Cardiac septum (tissue), 1 donor: ENCODE data around the gene SAMD3. TPM values are rescaled to one million over a fixed set of nuclear protein-coding genes. Genes with fewer than 3 reads are reported as not detected.
"Not testable (repeated sequence)": the region's sequence is repeated elsewhere in the genome, so short reads cannot be mapped to it uniquely, and the experiment has no call there.

Source experiments
- DNase-seq: peaks from one replicate; pipeline ENCODE4 v3.0.0-alpha.2; 2020; ENCODE audit warnings: low spot score
- intact Hi-C: fragments of 100-400 bp; cut with DNase I; formaldehyde crosslinking; loops from one replicate; pipeline ENCODE4 v1.14.0; 2022
- total RNA-seq: library from RNA; stranded (reverse); fragmentation: NEBNext Ultra II Directional; extraction: Animal tissue kit (Norgen Biotek cat#: 25700); gene quantifications from one replicate; pipeline ENCODE4 v1.2.1, GENCODE V29; 2021
- donor health status: DM: no; HTN: no; CAD: no.

Gene SAMD3
- total RNA-seq, 1 donor from 2014 or later: 0.22 TPM

DNA sequence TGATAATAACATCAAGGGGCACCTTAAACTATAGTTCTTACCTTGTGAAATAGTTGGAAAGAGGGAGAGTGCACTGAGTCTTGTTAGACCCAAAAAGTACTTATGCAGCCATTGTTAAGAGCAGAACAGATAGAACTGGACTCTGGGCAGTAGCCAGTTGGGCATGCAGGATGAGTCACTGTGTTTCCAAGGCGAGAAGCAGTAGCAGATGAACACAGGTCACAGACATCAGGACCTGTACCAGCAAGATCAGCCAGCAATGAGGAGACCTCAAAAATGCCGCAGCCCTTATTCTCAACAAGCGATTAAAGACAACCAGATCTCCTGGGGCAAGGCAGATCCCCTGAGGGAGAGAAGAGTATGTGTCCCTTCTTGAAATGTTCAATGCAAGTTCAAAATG is 79.0 kb downstream of the SAMD3 start:
- DNase-seq: no peak
- intact Hi-C loops: no loop called here

DNA sequence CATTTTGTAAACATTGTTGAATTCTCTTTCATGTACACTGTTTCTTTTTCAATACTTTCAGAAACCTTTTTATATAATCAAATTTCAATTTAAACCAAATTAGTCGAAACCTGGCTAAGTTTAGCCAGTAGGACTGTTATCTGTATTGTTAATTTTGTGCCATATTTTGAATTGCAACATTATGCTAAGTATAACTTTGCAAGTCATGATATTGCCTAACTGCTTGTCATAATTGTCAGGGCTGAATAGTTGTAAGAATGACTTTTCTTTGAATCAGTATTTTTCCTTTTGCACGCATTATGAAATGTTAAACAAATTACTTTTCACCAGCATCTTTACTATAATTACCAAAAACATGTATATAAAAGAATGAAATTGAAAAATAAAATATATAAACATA is 82.7 kb downstream of the SAMD3 start:
- DNase-seq: no peak
- intact Hi-C loops: no loop called here

DNA sequence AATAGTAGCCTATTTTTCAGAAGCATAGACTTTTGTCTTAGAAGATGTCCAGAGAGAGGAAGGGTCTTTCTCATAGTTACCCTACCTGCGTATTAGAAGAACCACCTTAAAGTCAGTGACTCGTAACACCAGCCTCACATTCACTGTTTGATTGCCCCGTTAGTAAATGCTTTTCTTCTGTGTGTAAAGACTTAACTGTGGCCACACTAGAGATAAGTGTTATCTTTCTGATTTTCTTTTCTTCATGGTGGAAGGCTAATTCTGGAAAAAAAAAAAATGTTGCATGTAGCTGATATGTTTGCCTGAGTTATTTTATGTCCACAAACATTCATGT is 83.9 kb downstream of the SAMD3 start:
- intact Hi-C loops: no loop called here
- DNase-seq: no peak

DNA sequence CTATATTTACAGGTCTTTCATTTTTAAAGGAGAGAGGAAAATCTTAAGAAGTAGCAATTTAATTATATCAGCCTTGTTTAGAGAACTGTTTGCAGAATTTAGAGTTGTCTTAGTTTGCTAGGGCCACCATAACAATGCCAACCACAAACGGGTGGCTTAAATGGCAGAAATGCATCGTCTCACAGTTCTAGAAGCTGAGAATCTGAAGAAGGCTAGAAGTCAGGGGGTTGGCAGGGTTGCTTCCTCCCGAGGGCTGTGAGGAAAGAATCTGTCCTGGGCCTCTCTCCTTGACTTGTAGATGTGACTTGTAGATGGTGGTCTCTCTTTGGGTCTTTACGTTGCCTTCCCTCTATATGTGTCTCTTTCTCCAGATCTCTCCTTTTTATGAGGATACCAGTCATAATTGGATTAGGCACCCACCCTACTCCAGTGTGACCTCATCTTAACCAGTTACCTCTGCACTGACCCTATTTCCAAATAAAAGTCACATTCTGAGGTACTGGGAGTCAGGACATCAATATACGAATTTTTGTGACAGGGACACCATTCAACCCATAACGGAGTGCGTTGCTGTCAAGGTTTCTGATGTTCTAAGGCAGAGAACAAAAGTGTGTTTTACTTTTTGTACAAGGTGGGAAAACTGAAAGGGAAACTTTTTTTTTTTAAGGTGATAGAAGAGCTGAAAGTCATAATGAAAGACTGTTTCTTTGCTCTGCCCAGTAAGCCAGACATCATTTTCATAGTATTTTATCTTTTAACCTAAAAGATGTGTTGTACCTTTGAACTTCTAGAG is 84.4 kb downstream of the SAMD3 start:
- intact Hi-C loops: no loop called here
- DNase-seq: no peak

DNA sequence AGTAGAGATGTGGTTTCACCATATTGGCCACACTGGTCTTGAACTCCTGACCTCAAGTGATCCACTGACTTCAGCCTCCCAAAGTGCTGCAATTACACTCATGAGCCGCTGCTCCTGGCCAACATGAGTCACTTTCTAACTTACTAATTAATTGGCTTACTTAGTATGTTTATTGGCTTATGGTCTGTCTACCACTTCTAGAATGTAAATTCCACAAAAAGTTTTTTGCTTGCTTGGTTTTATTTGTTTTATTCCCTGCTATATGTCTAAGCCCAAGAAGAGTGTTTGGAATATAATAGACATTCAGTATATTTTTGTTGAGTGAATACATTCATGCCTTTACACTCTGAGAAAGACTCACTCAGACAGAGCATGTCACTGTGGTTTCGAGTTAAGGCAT is 86.0 kb downstream of the SAMD3 start:
- no peak for DNase-seq
- intact Hi-C loops: no loop called here

DNA sequence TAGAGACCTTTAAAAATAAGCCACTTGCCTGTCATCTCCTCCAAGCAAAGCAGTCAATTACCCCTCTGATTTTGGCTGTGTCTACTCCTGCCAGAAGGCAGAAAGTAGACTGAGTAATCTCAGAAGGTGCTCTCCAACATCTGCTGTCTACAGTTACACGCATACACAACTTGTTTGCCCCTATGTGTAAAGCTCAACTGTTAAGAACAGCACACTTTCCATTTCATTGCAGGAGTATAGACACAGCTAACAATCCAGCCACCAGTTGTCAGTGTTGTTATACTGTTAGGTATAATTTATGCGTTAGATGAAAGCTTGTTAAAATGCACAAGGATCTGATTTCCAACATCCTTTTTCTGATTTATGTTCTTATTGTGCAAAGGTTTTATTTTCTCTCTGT is 88.2 kb downstream of the SAMD3 start:
- intact Hi-C loops: no loop called here
- no peak for DNase-seq

DNA sequence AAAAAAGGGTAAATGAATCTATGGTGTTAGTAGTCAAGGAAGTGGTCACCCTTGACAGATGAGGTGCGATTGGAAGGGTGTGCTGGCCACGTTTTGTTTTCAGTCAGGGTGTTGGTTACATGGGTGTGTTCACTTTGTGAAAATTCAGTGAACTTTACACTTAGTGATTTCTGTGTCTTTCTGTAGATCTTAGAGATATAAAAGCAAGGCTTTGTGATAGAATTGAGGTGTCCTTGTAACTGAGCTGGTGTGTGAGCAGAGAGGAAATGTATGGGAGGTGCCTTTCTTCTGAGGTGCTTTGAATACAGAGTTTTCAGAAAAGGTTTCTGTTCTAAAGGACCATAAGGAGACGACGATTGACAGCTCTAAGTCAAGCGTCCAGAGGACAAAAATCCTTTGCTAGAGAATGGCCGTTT is 90.5 kb downstream of the SAMD3 start:
- DNase-seq: no peak

DNA sequence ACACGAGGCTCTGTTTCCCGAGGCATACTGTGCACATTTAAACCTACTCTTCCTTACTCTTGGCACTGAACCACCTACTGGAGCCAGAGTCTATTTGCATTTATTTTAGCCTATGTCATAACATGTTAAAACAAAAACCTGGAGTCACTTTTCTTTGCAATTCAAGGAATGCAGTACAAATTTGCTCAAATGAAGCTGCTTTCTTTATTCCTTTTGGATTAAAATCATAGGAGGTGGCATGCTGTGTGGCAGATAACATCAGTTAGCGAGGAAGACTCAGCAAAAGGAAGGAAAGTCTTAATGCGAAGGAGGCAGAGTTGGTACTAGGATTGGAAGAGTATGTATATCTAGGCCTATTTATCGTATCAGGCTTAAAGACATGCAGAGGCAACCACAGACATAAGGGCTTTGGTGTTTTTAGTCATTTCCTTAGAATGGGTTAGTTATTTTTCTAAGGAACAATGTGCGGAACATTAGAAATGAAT is 92.9 kb downstream of the SAMD3 start:
- DNase-seq: no peak
- intact Hi-C loops: no loop called here

More for the DNA sequence above, 90.5 kb downstream of the SAMD3 start:
- intact Hi-C loops: no loop called here

DNA sequence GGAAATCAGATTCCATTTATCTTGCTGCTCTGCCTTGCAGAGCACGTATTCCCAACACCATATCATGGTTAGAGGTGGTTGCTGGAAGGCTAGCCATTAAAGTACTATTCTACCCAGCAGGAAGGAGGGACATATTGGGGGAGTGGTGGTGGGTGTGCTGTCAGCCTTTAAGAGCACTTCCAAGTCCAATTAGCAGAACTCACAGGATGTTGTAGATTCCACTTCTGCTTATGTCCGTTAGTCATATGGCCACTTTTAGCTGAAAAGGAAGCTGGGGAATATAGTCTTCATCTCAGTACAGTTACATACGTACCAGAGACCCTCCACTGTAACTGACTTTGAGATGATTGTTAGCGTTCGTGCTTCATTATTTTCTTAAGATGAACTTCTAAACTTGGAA is 94.4 kb downstream of the SAMD3 start:
- intact Hi-C loops: no loop called here
- DNase-seq: no peak

DNA sequence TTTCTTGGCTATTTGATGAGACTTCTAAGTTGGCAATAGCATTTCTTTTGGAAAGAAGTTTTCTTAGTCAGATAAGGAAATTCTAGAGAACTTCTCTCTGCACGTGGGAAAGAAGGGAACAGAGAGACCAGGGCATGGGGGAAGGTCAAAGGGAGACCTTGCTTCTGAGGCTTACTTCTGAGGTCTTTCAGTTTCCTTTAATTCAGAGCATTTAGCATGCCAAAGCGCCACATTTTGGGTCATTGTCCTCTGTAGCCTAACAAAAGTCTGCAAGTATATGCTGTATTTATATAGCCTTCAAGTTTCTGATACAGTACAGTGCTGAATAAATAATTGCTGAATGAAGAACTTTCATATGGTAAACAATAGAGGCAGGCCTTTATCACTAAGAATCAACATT is 95.6 kb downstream of the SAMD3 start:
- intact Hi-C loops: no loop called here
- DNase-seq: no peak

DNA sequence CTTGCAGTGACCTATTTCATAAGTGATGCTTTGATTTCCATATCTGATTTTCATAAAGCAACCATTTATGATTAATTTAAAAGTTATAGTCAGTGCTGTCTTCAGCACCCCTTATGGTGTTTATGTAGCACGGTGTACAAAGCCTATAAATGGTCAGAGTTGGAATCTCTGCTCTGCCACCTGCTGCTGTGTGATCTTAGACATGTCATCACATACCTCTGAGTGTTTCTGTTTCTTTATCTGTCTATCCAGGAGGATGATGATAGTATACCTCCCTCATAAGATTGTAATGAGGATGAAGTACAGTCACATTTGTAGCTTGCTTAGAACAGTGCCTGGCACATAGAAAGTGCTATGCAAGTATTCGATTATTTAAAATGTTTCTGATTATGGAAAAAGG is 100.5 kb downstream of the SAMD3 start:
- intact Hi-C loops: no loop called here
- DNase-seq: no peak

DNA sequence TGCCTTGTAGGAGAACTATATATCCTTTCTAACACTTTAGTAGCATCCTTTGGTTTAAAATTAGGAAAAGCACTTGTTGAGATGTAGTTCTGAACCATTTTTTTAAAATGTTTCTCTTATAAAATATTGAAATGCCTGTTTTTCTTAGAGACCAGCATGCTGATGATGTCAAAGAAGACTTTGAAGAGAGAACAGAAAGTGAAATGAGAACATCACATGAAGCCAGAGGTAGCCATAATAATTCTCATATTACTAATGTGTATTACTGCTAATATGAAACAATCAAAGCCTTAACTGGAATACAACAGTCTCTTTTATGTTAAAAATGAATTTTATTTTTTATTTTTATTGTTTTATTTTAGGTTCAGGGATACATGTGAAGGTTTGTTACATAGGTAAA is 102.0 kb downstream of the SAMD3 start:
- intact Hi-C loops: no loop called here
- DNase-seq: no peak

DNA sequence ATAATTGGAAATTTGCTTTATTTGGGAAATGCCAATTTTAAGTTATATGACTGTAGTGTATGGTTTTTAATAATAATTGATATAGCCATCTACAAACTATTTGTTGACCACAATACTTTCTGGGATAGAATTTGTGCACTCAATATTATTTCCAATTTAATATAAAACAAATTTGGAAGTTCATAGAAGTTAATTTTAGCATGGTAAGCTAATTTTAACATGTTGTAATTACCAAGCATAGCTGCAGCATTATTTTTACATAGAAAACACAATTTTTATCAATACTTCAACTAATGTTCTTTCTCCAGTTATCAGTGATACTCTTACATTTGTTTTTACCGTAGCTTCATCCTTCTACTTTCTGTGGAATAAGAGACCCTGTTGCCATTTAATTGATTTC is 103.5 kb downstream of the SAMD3 start:
- DNase-seq: no peak
- intact Hi-C loops: no loop called here

DNA sequence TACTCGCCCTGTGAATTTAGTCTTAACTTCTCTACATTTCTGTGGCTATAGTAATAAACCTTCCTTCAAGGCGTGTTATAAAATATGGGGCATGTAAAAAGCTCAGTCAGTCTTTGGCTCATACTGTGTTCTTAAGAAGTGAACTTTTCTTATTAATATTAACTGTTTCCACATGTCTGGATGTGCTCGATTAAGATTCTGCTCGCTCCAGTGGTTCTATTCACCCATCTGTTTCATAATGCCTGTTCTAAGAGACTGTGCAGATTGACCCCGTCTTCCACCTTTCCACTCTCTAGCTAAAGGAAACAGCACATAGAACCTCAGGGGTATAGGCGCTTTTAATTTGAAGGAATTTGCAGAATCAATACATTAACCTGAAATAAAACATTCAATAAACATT is 104.5 kb downstream of the SAMD3 start:
- no peak for DNase-seq
- intact Hi-C loops: no loop called here

DNA sequence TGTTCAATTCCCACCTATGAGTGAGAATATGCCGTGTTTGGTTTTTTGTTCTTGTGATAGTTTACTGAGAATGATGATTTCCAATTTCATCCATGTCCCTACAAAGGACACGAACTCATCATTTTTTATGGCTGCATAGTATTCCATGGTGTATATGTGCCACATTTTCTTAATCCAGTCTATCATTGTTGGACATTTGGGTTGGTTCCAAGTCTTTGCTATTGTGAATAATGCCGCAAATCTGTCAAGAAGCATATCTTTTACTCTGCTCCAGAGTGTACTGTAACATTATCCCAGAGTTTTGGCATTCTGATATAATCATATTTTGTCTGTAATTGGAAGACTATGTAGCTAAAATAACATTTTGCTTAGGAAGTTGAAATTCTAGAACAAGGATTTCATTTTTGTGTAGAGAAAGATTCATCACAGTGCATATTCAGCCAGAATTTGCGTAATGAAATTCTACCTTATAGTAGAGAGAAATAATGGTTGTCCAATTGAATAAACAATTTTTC is 105.5 kb downstream of the SAMD3 start:
- intact Hi-C loops, DNase-seq: not testable (repeated sequence)

DNA sequence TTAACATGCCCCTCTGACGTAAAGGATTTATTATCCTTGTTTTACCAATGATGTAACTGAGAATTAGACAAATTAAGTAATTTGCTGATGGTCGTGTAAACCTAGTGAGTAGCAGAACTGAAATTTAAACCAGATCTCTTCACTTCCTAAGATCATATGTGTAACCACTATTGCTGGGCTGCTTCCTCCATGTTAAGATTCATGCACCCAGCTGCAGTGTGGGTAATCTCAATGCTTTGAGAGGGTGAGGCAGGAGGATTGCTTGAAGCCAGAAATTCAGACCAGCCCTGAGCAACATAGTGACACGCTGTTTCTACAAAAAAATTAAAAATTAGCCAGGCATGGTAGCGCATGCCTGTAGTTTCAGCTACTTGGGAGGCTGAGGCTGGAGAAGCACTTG is 106.5 kb downstream of the SAMD3 start:
- no peak for DNase-seq

DNA sequence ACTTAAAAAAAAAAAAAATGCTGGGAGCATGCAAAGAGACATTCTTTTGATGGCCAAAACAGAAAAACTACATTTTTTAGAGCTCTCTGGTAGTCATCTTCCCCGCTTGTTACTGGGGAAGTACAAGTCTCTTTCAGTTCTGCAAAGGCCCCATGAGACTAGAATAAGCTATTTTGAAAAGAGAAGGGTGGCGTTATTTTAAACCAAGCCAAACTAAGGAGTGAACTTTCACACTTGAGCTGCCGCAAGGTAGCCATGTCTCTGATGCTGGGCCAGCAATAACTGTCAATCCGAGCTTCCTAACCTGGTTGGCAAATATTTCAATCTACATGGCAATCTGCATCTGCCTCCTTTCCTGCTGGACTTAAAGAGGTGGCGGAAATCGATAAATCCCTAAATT is 107.7 kb downstream of the SAMD3 start:
- DNase-seq: no peak
- intact Hi-C loops: no loop called here

More for the DNA sequence above, 106.5 kb downstream of the SAMD3 start:
- intact Hi-C loops: no loop called here

DNA sequence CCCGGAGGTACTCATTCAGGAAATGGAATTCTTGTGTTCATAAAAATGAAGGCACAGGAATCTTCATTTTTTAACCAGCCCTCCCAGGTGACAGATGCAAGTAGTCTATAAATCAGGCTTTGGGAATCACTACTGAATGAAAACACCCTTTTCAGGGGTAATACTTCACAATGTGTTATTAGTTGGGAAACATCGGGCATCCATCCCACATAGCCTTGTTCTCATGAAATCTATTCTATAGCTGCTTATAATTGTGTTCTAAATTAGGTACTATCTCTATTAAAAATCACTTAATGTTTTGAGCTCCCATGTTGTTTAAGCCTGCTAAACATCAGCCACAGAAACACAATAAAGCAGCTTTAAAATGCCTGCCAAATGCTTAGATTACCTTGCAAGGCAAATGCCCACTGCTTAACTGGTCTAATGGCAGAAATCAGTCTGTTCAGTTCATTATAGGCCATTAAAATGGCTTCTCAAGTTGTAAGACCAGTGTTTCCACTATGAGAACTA is 109.5 kb downstream of the SAMD3 start:
- intact Hi-C loops: no loop called here
- DNase-seq: no peak

DNA sequence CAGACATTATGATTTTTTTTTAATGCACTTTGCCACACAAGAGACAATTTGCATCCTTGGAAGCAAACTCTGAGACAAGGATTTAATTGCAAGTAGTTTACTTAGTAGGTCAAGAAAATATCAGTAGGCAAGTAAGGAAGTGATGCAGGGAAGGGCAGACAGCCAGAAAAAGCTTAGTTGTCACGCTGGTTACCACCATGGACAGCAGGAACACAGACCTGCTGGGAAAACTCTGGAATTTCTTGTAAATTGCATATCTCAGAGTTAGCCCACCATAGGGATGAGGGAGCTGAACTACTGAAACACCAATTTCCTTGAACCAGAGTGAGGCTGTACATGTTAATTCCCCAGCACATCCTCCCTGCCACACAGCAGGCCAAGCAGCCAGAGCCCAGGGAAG is 111.7 kb downstream of the SAMD3 start:
- intact Hi-C loops: no loop called here

DNA sequence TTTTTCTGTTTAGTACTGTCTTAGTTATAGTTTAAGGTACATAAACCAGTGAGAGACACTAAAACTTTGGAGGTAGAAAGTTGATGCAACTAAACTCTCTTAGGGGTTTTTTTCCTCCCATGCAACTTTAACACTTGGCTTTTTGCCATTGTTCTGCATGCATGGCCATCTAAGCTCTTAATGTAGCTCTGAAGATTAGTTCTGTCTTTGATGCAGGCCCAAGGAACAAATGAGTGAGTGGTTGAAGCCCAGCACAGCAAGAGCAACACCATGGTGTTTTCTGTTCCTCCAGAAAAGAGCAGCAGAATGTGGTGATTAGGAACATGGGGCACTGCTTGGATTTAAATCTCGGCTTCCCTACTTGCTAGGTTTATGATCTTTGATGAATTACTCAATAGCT is 115.0 kb downstream of the SAMD3 start:
- DNase-seq: no peak

More for the DNA sequence above, 111.7 kb downstream of the SAMD3 start:
- no peak for DNase-seq

DNA sequence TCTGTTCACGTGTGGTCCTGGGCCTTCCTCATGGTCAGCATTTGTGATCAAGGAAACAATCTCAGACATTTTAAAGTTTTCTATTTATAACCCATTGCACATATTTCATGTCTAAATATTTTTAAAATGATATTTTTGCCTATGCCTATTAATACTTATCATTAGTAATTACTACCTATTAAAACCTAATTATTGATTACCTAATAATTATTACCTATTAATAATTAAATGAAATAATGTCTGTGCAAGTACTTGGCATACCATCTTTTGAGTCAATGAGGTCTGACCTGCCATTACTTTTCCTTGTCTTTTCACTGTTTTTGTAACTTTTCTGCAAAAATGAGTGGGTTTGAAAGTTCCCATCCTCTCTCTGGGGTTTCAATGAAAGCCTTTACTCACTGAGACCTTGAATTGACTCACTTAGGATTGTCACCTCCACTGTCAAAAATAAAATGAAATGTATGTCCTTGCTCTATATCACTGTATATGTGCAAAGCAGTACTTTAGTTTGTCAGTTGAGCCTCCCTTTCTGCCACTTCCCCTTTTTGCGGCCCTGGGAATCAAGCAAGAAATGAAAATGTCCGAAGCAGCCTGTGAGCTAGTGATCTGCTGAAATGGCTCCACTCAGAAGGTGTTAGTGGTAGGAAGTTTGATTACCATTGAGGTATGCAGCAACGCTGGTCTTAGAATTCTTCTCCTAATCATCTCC is 116.6 kb downstream of the SAMD3 start:
- DNase-seq: no peak
- intact Hi-C loops: no loop called here

More for the DNA sequence above, 115.0 kb downstream of the SAMD3 start:
- intact Hi-C loops: no loop called here
